GM13976 (cell line): ENCODE results near the gene WNT3.

Source experiments
- DNase-seq: peaks from one replicate; pipeline ENCODE4 v3.0.0; 2012; ENCODE audit warnings: low spot score
- CTCF ChIP-seq: IDR thresholded peaks from 2 replicates; pipeline ENCODE4 v1.5.1; 2012; ENCODE audit warnings: borderline replicate concordance, mild to moderate bottlenecking; ENCODE audit not compliant: insufficient read depth; ENCODE audit errors: extremely low read depth, missing control alignments, control extremely low read depth
- in situ Hi-C: fragments of 300-500 bp; cut with MboI; formaldehyde crosslinking; loops from one replicate; pipeline ENCODE4 v1.12.0; 2022; ENCODE audit warnings: low sequenced_read_pairs, mixed read lengths, inconsistent platforms; ENCODE audit not compliant: unreplicated experiment

WNT3 gene

GRCh38 chr17:46733837-46734475 lies 84.5 kb downstream of the WNT3 start:
- in situ Hi-C loops, result no loop called here
- TF ChIP-seq CTCF, result no peak
- DNase-seq, result no peak

GRCh38 chr17:46732754-46733398 lies 85.6 kb downstream of the WNT3 start:
- no peak for DNase-seq
- no peak for TF ChIP-seq CTCF
- in situ Hi-C loops, result no loop called here

- DNase-seq, result no peak
- in situ Hi-C loops, result no loop called here
- no peak for TF ChIP-seq CTCF
These were observed 86.3 kb downstream of the WNT3 start for GRCh38 chr17:46732160-46732559.

GRCh38 chr17:46730679-46731078 lies 87.8 kb downstream of the WNT3 start:
- in situ Hi-C loops, result no loop called here
- no peak for TF ChIP-seq CTCF
- DNase-seq, result no peak

DNA sequence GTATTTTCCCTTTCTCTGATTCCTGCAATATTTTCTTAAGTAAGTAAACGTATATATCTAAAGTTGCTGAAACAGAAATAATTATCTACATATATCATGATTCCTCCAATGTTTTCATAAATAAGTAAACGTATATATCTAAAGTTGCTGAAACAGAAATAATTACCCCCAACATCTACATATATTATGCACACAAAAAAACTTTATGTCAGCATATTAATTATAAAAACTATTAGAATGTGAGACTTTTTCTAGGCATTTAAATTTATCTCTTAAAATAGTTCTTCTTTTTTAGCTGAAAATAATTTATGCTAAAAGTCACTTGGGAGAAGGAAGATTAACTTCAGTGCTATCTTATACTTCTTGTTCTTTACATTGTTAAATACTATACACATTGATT lies 88.5 kb downstream of the WNT3 start:
- no peak for DNase-seq
- no peak for TF ChIP-seq CTCF
- in situ Hi-C loops, result no loop called here

- no peak for DNase-seq
- in situ Hi-C loops, result no loop called here
- TF ChIP-seq CTCF, result no peak
These were observed 90.7 kb downstream of the WNT3 start for GRCh38 chr17:46727572-46728348.
